ENCODE measurements around the gene CTDSP1. TPM values are rescaled to one million over a fixed set of nuclear protein-coding genes. Genes with fewer than 3 reads are reported as not detected.

The CTDSP1 gene
- total and polyA plus RNA-seq, 7 donors: 75.1 to 120 (median 82.6) TPM

GRCh38 chr2:218370410-218371063, 29.1 kb upstream of the CTDSP1 start:
- peak; percentile 88 for DNase-seq
- no peak overlapping the region for H3K4me3 ChIP-seq

GRCh38 chr2:218371983-218372350, 27.7 kb upstream of the CTDSP1 start:
- Histone ChIP-seq H3K9me3 (peaks cover 0 to under 1% (median 0%) of the 10 kb centered on the region in 4 donors), H3K27ac (peak overlapping the region; percentile 64 to 85 (median 74)), H3K36me3 (no peaks in the 10 kb centered on the region), H3K4me3 (no peak overlapping the region), H3K4me1 (peaks cover 0 to 45% (median 34%) of the 10 kb centered on the region in 4 donors), H3K27me3 (no peaks in the 10 kb centered on the region)
- TF ChIP-seq CTCF (IDR thresholded peaks at IDR 0.05) (no peak), POLR2AphosphoS5 (IDR thresholded peaks at IDR 0.05) (no peak), EP300 (IDR thresholded peaks at IDR 0.05) (no peak), POLR2A (IDR thresholded peaks at IDR 0.05) (no peak)
- DNase-seq: no peak
- intact Hi-C loops (cut with DNase I): no loop called here

More at GRCh38 chr2:218370410-218371063, 29.1 kb upstream of the CTDSP1 start:
- H3K9me3 ChIP-seq: peaks cover 0 to 5% (median 4%) of the 10 kb centered on the region in 4 donors
- 70 to 82% methylated on average over 11 of the region's 11 CpGs for WGBS, 2 donors
- no peaks in the 10 kb centered on the region for H3K27me3 ChIP-seq
- TF ChIP-seq POLR2AphosphoS5 (IDR thresholded peaks at IDR 0.05): peak in 3 of 4 donors; percentile 18 to 57 (median 31)
- no peak for TF ChIP-seq CTCF (IDR thresholded peaks at IDR 0.05)
- peak; percentile 3 to 89 (median 64) for TF ChIP-seq EP300 (IDR thresholded peaks at IDR 0.05)
- TF ChIP-seq POLR2A (IDR thresholded peaks at IDR 0.05): no peak
- H3K4me1 ChIP-seq: peaks cover 0 to 42% (median 32%) of the 10 kb centered on the region in 4 donors
- H3K36me3 ChIP-seq: no peaks in the 10 kb centered on the region
- intact Hi-C loops (cut with DNase I): no loop called here
- H3K27ac ChIP-seq: peak overlapping the region; percentile 77 to 87 (median 82)

GRCh38 chr2:218374795-218375194, 24.9 kb upstream of the CTDSP1 start:
- no peaks in the 10 kb centered on the region for H3K27me3 ChIP-seq
- no peaks in the 10 kb centered on the region for H3K9me3 ChIP-seq
- H3K27ac ChIP-seq: peak overlapping the region in 2 of 4 donors; percentile 52 to 56
- peaks cover 0 to 18% (median 16%) of the 10 kb centered on the region in 4 donors for H3K4me1 ChIP-seq
- no peak for DNase-seq
- TF ChIP-seq POLR2AphosphoS5 (IDR thresholded peaks at IDR 0.05) (no peak), POLR2A (IDR thresholded peaks at IDR 0.05) (no peak), EP300 (IDR thresholded peaks at IDR 0.05) (no peak), CTCF (IDR thresholded peaks at IDR 0.05) (no peak)
- H3K4me3 ChIP-seq: no peak overlapping the region
- 47 to 69% methylated on average over 4 of the region's 4 CpGs for WGBS, 2 donors
- no peaks in the 10 kb centered on the region for H3K36me3 ChIP-seq
- intact Hi-C loops (cut with DNase I): no loop called here

- Histone ChIP-seq H3K4me1 (peaks cover 0 to 15% (median 14%) of the 10 kb centered on the region in 4 donors), H3K9me3 (no peaks in the 10 kb centered on the region), H3K4me3 (no peak overlapping the region), H3K36me3 (no peaks in the 10 kb centered on the region), H3K27me3 (no peaks in the 10 kb centered on the region), H3K27ac (peak overlapping the region in 3 of 4 donors; percentile 25 to 56 (median 52))
- intact Hi-C loops (cut with DNase I): no loop called here
- WGBS, 2 donors: 10 to 38% methylated on average over 2 of the region's 2 CpGs
- no peak for DNase-seq
- TF ChIP-seq CTCF (IDR thresholded peaks at IDR 0.05) (no peak), POLR2A (IDR thresholded peaks at IDR 0.05) (no peak), POLR2AphosphoS5 (IDR thresholded peaks at IDR 0.05) (peak; percentile 30 to 85 (median 78)), EP300 (IDR thresholded peaks at IDR 0.05) (peak in 2 of 4 donors; percentile 42 to 55)
Observed at GRCh38 chr2:218375212-218375611, 24.5 kb upstream of the CTDSP1 start.
